Thymus (tissue), 11 donors: ENCODE measurements around the gene ZNF217. TPM values are rescaled to one million over a fixed set of nuclear protein-coding genes. Genes with fewer than 3 reads are reported as not detected.
"Not testable (repeated sequence)": the region's sequence is repeated elsewhere in the genome, so short reads cannot be mapped to it uniquely, and the experiment has no call there.

Source experiments
- DNase-seq, 9 donors: peaks; one replicate each; pipeline ENCODE4 v3.0.0-alpha.2; 2013; ENCODE audit warnings: low spot score in 9 of 9, low read depth in 6 of 9, missing footprints in 1 of 9
- H3K27ac ChIP-seq, 2 donors: one replicate each; pipeline ENCODE4 v1.5.1; 2013; ENCODE audit warnings: control low read depth in 1 of 2, low read depth in 1 of 2, low read length in 1 of 2, mild to moderate bottlenecking in 1 of 2, moderate library complexity in 1 of 2
- H3K27me3 ChIP-seq, 2 donors: one replicate each; pipeline ENCODE4 v1.5.1; 2013; ENCODE audit warnings: low read length in 1 of 2; ENCODE audit not compliant: control insufficient read depth in 2 of 2, insufficient read depth in 1 of 2
- H3K36me3 ChIP-seq, 2 donors: one replicate each; pipeline ENCODE4 v1.5.1; 2013; ENCODE audit warnings: low read length in 1 of 2, mild to moderate bottlenecking in 1 of 2, moderate library complexity in 1 of 2; ENCODE audit not compliant: control insufficient read depth in 2 of 2, insufficient read depth in 2 of 2
- H3K4me1 ChIP-seq, 2 donors: one replicate each; pipeline ENCODE4 v1.5.1; 2013; ENCODE audit warnings: low read length in 2 of 2; ENCODE audit not compliant: control insufficient read depth in 2 of 2, insufficient read depth in 2 of 2
- H3K4me3 ChIP-seq, 2 donors: one replicate each; pipeline ENCODE4 v1.5.1; 2013; ENCODE audit warnings: low read length in 2 of 2, control low read depth in 1 of 2, mild to moderate bottlenecking in 1 of 2
- H3K9me3 ChIP-seq, 2 donors: one replicate each; pipeline ENCODE4 v1.5.1; 2013; ENCODE audit warnings: low read length in 1 of 2, mild to moderate bottlenecking in 1 of 2; ENCODE audit not compliant: control insufficient read depth in 2 of 2, insufficient read depth in 1 of 2
- WGBS: extraction: QIAGEN DNeasy Blood & Tissue Kit; methylation state at CpG from one replicate; pipeline ENCODE4 v1.1.7; 2013; 5-methylcytosine and 5-hydroxymethylcytosine counted together
- polyA plus RNA-seq: library from polyadenylated mRNA; stranded (reverse); fragments of 200-250 nt; gene quantifications from one replicate; pipeline ENCODE4 v1.2.3, GENCODE V29; 2013
- total RNA-seq: library from RNA; stranded (reverse); fragments of 120-200 nt; gene quantifications from one replicate; pipeline ENCODE4 v1.2.4, GENCODE V29; 2013
- donor health status: healthy.

Gene ZNF217
- total and polyA plus RNA-seq, 2 donors: 22.6 to 26.5 TPM

DNA sequence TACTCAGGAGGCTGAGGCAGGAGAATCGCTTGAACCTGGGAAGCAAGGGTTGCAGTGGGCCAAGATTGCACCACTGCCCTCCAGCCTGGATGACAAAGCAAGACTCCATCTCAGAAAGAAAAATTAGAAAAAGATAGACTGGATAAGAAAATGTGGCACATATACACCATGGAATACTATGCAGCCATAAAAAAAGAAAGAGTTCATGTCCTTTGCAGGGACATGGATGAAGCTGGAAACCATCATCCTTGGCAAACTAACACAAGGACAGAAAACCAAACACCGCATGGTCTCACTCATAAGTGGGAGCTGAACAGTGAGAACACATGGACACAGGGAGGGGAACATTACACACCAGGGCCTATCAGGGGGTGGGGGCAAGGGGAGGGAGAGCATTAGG lies 70.0 kb downstream of the ZNF217 start:
- 97% methylated on average over 2 of the region's 2 CpGs for WGBS
- H3K36me3 ChIP-seq, H3K4me1 ChIP-seq, H3K27me3 ChIP-seq, H3K9me3 ChIP-seq, DNase-seq, H3K4me3 ChIP-seq, H3K27ac ChIP-seq: not testable (repeated sequence)

DNA sequence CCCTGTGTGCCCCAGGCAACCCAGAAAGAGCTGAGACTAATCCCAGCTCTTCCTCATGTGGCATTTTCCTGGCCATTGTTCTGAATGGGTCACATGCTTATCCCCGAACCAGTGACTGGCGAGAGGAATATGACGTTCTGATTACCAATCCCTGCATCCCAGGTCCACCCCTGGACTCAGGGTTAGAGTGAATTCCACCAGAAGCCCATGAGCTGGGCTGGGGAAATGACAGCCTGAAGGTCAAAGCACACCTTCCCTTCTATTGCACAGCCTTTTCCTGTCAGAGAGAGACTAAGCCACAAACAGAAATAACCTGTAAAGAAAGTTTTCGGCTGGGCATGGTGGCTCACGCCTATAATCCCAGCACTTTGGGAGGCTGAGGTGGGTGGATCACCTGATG lies 70.9 kb downstream of the ZNF217 start:
- 85% methylated on average over 5 of the region's 5 CpGs for WGBS
- H3K36me3 ChIP-seq: no peaks in the 10 kb centered on the region
- H3K4me1 ChIP-seq: no peaks in the 10 kb centered on the region
- no peak for DNase-seq
- no peak overlapping the region for H3K27ac ChIP-seq
- H3K27me3 ChIP-seq: no peaks in the 10 kb centered on the region
- no peak overlapping the region for H3K4me3 ChIP-seq
- H3K9me3 ChIP-seq: no peaks in the 10 kb centered on the region

DNA sequence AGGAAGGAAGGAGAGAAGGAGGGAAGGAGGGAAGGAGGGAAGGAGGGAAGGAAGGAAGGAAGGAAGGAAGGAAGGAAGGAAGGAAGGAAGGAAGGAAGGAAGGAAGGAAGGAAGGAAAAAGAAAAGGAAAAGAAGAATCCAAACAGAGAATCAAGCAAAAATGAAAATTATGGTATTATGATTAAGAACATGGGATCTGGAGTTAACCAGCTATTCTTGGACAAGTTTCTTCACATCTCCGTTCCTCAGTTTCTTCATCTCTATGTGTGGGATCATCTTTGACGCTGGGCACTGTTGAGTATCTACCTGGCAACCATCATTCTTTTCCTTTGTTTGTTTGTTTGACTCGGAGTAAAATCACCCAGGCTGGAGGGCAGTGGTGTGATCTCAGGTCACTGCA lies 71.6 kb downstream of the ZNF217 start:
- H3K9me3 ChIP-seq: no peaks in the 10 kb centered on the region
- WGBS: 94% methylated on average over 3 of the region's 3 CpGs
- no peak for DNase-seq
- no peak overlapping the region for H3K4me3 ChIP-seq
- no peaks in the 10 kb centered on the region for H3K36me3 ChIP-seq
- no peaks in the 10 kb centered on the region for H3K4me1 ChIP-seq
- H3K27me3 ChIP-seq: no peaks in the 10 kb centered on the region
- no peak overlapping the region for H3K27ac ChIP-seq

- H3K4me1 ChIP-seq, H3K27ac ChIP-seq, H3K36me3 ChIP-seq, DNase-seq, H3K27me3 ChIP-seq, H3K9me3 ChIP-seq, H3K4me3 ChIP-seq: not testable (repeated sequence)
- 93% methylated on average over 5 of the region's 5 CpGs for WGBS
Observed at GRCh38 chr20:53521421-53521820, 72.2 kb downstream of the ZNF217 start.

DNA sequence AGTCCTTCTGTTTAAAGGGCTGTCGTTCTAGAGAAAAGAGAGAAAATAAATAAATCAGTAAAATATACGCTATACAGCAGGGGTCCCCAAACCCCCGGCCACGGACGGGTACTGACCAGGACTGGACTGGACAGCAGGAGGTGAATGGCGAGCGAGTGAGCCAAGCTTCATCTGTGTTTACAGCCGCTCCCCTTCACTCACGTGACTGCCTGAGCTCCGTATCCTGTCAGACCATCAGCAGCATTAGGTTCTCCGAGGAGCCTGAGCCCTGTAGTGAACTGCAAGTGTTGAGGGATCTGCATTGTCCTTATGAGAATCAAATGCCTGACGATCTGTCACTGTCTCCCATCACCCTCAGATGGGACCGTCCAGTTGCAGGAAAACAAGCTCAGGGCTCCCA lies 76.5 kb downstream of the ZNF217 start:
- WGBS: 94% methylated on average over 13 of the region's 13 CpGs
- H3K4me1 ChIP-seq: no peaks in the 10 kb centered on the region
- H3K4me3 ChIP-seq: no peak overlapping the region
- no peaks in the 10 kb centered on the region for H3K36me3 ChIP-seq
- DNase-seq: no peak
- no peaks in the 10 kb centered on the region for H3K27me3 ChIP-seq
- H3K27ac ChIP-seq: no peak overlapping the region
- H3K9me3 ChIP-seq: no peaks in the 10 kb centered on the region
